SK-N-SH (cell line): ENCODE results near the gene AP1M2. TPM values are rescaled to one million over a fixed set of nuclear protein-coding genes. Genes with fewer than 3 reads are reported as not detected.

Experiments used
- CTCF ChIA-PET: fragments of 300-600, 350-600 bp; formaldehyde crosslinking; extraction: SDS; loops from one replicate; lab custom pipeline; 2021; lab: Yijun Ruan, JAX
- POLR2A ChIA-PET: fragments of 350-600 bp; sonication (Branson Sonifier 250); formaldehyde crosslinking; extraction: SDS; loops from one replicate; lab custom pipeline; 2020; ENCODE audit warnings: antibody characterized with exemption, inconsistent platforms; lab: Yijun Ruan, JAX
- DNase-seq: peaks from one replicate; pipeline ENCODE4 v3.0.0; 2012
- H2AFZ ChIP-seq: fragments of 200-600 bp; sonication (generic); 2 replicates; pipeline ENCODE4 v1.8.1; 2016; ENCODE audit warnings: antibody characterized with exemption, mild to moderate bottlenecking, low read depth
- H3F3A ChIP-seq: fragments of 200-600 bp; sonication (generic); replicated peaks from 2 replicates; pipeline ENCODE3; 2016; ENCODE audit warnings: antibody characterized with exemption, mild to moderate bottlenecking; ENCODE audit not compliant: insufficient read depth
- H3K27ac ChIP-seq, 2 experiments: fragments of 200-500 bp in 1 of 2; fragments of 200-600 bp in 1 of 2; sonication (Bioruptor generic) in 1 of 2; sonication (generic), shearing (Covaris generic) in 1 of 2; 2 replicates each; pipeline versions ENCODE4 v1.5.1 to v1.6.1; 2014 to 2016; ENCODE audit warnings: low read depth in 2 of 2, inconsistent platforms in 1 of 2, low read length in 1 of 2, mild to moderate bottlenecking in 1 of 2, mixed read lengths in 1 of 2
- H3K27me3 ChIP-seq: fragments of 200-600 bp; sonication (generic), shearing (Covaris generic); 2 replicates; pipeline ENCODE4 v1.6.1; 2016; ENCODE audit warnings: mixed run types; ENCODE audit not compliant: insufficient read depth
- H3K36me3 ChIP-seq, 2 experiments: fragments of 200-500 bp in 1 of 2; fragments of 200-600 bp in 1 of 2; sonication (Bioruptor generic) in 1 of 2; sonication (generic) in 1 of 2; replicated peaks in 1 of 2; 2 replicates each; pipeline versions ENCODE3 to v1.5.1; 2014 to 2016; ENCODE audit warnings: low read length in 1 of 2, mild to moderate bottlenecking in 1 of 2; ENCODE audit not compliant: insufficient read depth in 2 of 2, control insufficient read depth in 1 of 2
- H3K4me1 ChIP-seq, 2 experiments: fragments of 200-500 bp in 1 of 2; fragments of 200-600 bp in 1 of 2; sonication (Bioruptor generic) in 1 of 2; sonication (generic), shearing (Covaris generic) in 1 of 2; 2 replicates each; pipeline versions ENCODE4 v1.5.1 to v1.6.1; 2014 to 2016; ENCODE audit warnings: low read depth in 1 of 2, low read length in 1 of 2, mixed run types in 1 of 2; ENCODE audit not compliant: insufficient read depth in 2 of 2, control insufficient read depth in 1 of 2
- H3K4me2 ChIP-seq: fragments of 200-600 bp; sonication (generic), shearing (Covaris generic); 2 replicates; pipeline ENCODE4 v1.6.1; 2017; ENCODE audit warnings: mixed run types
- H3K4me3 ChIP-seq, 2 experiments: fragments of 200-500 bp in 1 of 2; fragments of 200-600 bp in 1 of 2; sonication (Bioruptor generic) in 1 of 2; sonication (generic), shearing (Covaris generic) in 1 of 2; 2 replicates each; pipeline versions ENCODE4 v1.5.1 to v1.8.1; 2014 to 2016; ENCODE audit warnings: low read depth in 2 of 2, inconsistent platforms in 1 of 2, low read length in 1 of 2, mild to moderate bottlenecking in 1 of 2, mixed read lengths in 1 of 2, moderate library complexity in 1 of 2
- H3K79me2 ChIP-seq: fragments of 200-600 bp; sonication (generic); 2 replicates; pipeline ENCODE4 v1.8.1; 2017; ENCODE audit warnings: mild to moderate bottlenecking; ENCODE audit not compliant: insufficient read depth
- H3K9ac ChIP-seq: fragments of 200-600 bp; sonication (generic); 2 replicates; pipeline ENCODE4 v1.6.1; 2017; ENCODE audit warnings: mixed run types
- H3K9me2 ChIP-seq: fragments of 200-600 bp; sonication (generic); 2 replicates; pipeline ENCODE4 v1.6.1; 2017; ENCODE audit warnings: mixed run types
- H3K9me3 ChIP-seq: fragments of 200-600 bp; sonication (generic); 2 replicates; pipeline ENCODE4 v1.6.1; 2017; ENCODE audit warnings: mixed run types, mild to moderate bottlenecking, moderate library complexity
- H4K20me1 ChIP-seq: fragments of 200-600 bp; sonication (generic); 2 replicates; pipeline ENCODE4 v1.6.1; 2017; ENCODE audit warnings: mild to moderate bottlenecking, mixed run types; ENCODE audit not compliant: insufficient read depth
- CTCF ChIP-seq: fragments of 200-600 bp; sonication (generic); IDR thresholded peaks from 2 replicates; pipeline ENCODE4 v1.6.1; 2017; ENCODE audit warnings: antibody characterized with exemption, mild to moderate bottlenecking, moderate library complexity
- FOXJ3 ChIP-seq: sonication (generic); formaldehyde crosslinking; IDR thresholded peaks from 2 replicates; pipeline ENCODE4 v1.5.1; 2020; ENCODE audit warnings: mild to moderate bottlenecking, missing genetic modification reagents
- GABPA ChIP-seq: IDR thresholded peaks from 2 replicates; pipeline ENCODE4 v1.4.0; 2012; ENCODE audit warnings: low read depth, mild to moderate bottlenecking
- GATA2 ChIP-seq: sonication (generic); formaldehyde crosslinking; IDR thresholded peaks from 2 replicates; pipeline ENCODE4 v1.5.0; 2020; ENCODE audit warnings: mild to moderate bottlenecking, missing genetic modification reagents
- JUND ChIP-seq: IDR thresholded peaks from 2 replicates; pipeline ENCODE4 v1.4.0; 2012
- MAX ChIP-seq: IDR thresholded peaks from 2 replicates; pipeline ENCODE4 v1.4.0; 2012; ENCODE audit warnings: low read depth
- MEF2A ChIP-seq: IDR thresholded peaks from 2 replicates; pipeline ENCODE4 v1.4.0; 2012; ENCODE audit warnings: low read depth, borderline replicate concordance
- NFIC ChIP-seq: IDR thresholded peaks from 2 replicates; pipeline ENCODE4 v1.4.0; 2012; ENCODE audit warnings: borderline replicate concordance
- PBX3 ChIP-seq: IDR thresholded peaks from 2 replicates; pipeline ENCODE4; 2012
- RAD21 ChIP-seq: IDR thresholded peaks from 2 replicates; pipeline ENCODE4 v1.6.1; 2012; ENCODE audit warnings: mild to moderate bottlenecking, low read length
- RCOR1 ChIP-seq: fragments of 150-350 bp; IDR thresholded peaks from 2 replicates; pipeline ENCODE4 v1.6.1; 2017; ENCODE audit warnings: antibody characterized with exemption, low read length
- REST ChIP-seq: IDR thresholded peaks from 2 replicates; pipeline ENCODE4 v1.6.1; 2012; ENCODE audit warnings: mild to moderate bottlenecking, low read depth, low read length, moderate library complexity
- RFX5 ChIP-seq: IDR thresholded peaks from 2 replicates; pipeline ENCODE4 v1.6.1; 2012; ENCODE audit warnings: mild to moderate bottlenecking, improper control_type of control experiment, low read length
- RXRA ChIP-seq: IDR thresholded peaks from 2 replicates; pipeline ENCODE4 v1.4.0; 2012; ENCODE audit warnings: low read depth, mild to moderate bottlenecking, borderline replicate concordance
- SIN3A ChIP-seq: IDR thresholded peaks from 2 replicates; pipeline ENCODE4 v1.6.1; 2012; ENCODE audit warnings: low read depth, mild to moderate bottlenecking, low read length, moderate library complexity, borderline replicate concordance
- TCF12 ChIP-seq: IDR thresholded peaks from 2 replicates; pipeline ENCODE4 v1.4.0; 2012
- USF1 ChIP-seq: IDR thresholded peaks from 2 replicates; pipeline ENCODE4 v1.4.0; 2012; ENCODE audit warnings: low read depth, borderline replicate concordance
- WGBS: methylation state at CpG from one replicate; pipeline ENCODE4 v1.1.6; 2017; ENCODE audit warnings: low lambda C conversion rate; 5-methylcytosine and 5-hydroxymethylcytosine counted together
- polyA plus RNA-seq, 3 experiments: library from polyadenylated mRNA; depleted of rRNA; stranded (reverse); fragments of >200 nt; gene quantifications; 2 replicates each; pipeline ENCODE4 v1.2.3, GENCODE V29; 2012

Gene AP1M2
- polyA plus RNA-seq, 1 of the 3 experiments (the other 2 are of a cell fraction) = 0.30 TPM

- peaks cover 0 to 3% of the 10 kb centered on the region in 2 experiments; a peak in 1 of 4 replicates for H3K4me1 ChIP-seq
- H3K79me2 ChIP-seq = peaks cover 57% of the 10 kb centered on the region
- no peaks in the 10 kb centered on the region for H3K27me3 ChIP-seq
- no peak for TF ChIP-seq SIN3A
- TF ChIP-seq PBX3 = no peak
- no peak for TF ChIP-seq FOXJ3 (CRISPR knock-in tag)
- TF ChIP-seq NFIC = no peak
- TF ChIP-seq RFX5 = no peak
- TF ChIP-seq GABPA = no peak
- no peak for TF ChIP-seq JUND
- no peak for TF ChIP-seq RCOR1
- TF ChIP-seq MEF2A = no peak
- TF ChIP-seq, all 33 proteins: peak for 0
- Histone ChIP-seq H3K27ac (no peak overlapping the region), H3K36me3 (peaks cover 4 to 15% of the 10 kb centered on the region in 2 experiments), H3K4me3 (peak overlapping the region; percentile 48 to 77), H4K20me1 (no peaks in the 10 kb centered on the region), H3K9me3 (no peaks in the 10 kb centered on the region), H3K9ac (peak overlapping the region; percentile 81), H3F3A (no peaks in the 10 kb centered on the region), H2AFZ (peak overlapping the region; percentile 56; the same call in 1 of the 2 replicates), H3K9me2 (no peaks in the 10 kb centered on the region), H3K4me2 (peak overlapping the region; percentile 94)
- 47% methylated on average over 7 of the region's 10 CpGs for WGBS
- ChIA-PET CTCF (interaction anchor here (0.9 to 1.5 kb wide), 4 partner anchors 14 to 45 kb away, joined by 3 to 6 read pairs (median 4); no protein-coding TSS in a partner anchor), POLR2A (no interaction called here)
- no peak for DNase-seq
These were observed 38.6 kb upstream of the AP1M2 start for GRCh38 chr19:10625762-10626138.

- H3K4me1 ChIP-seq = peaks cover 0 to 3% of the 10 kb centered on the region in 2 experiments; a peak in 1 of 4 replicates
- H2AFZ ChIP-seq = peak within 1 kb of the TSS; percentile 83; the same call in 1 of the 2 replicates
- no peaks in the 10 kb centered on the region for H3F3A ChIP-seq
- peaks cover 4 to 15% of the 10 kb centered on the region in 2 experiments for H3K36me3 ChIP-seq
- peaks cover 58% of the 10 kb centered on the region for H3K79me2 ChIP-seq
- H3K27ac ChIP-seq = peak within 1 kb of the TSS in 1 of 2 experiments; percentile 22; a peak in 1 of 4 replicates
- DNase-seq = peak; percentile 93
- peak within 1 kb of the TSS; percentile 94 for H3K4me2 ChIP-seq
- 8% methylated on average over 25 of the region's 53 CpGs for WGBS
- ChIA-PET CTCF (interaction anchor here (0.9 to 1.5 kb wide), 4 partner anchors 13 to 45 kb away, joined by 3 to 6 read pairs (median 4); no protein-coding TSS in a partner anchor), POLR2A (interaction anchor here (0.6 kb wide), 1 partner anchor 752 kb away, joined by 3 read pairs; no protein-coding TSS in a partner anchor)
- peak within 1 kb of the TSS; percentile 81 for H3K9ac ChIP-seq
- no peaks in the 10 kb centered on the region for H3K9me3 ChIP-seq
- H3K9me2 ChIP-seq = no peaks in the 10 kb centered on the region
- H3K4me3 ChIP-seq = peak within 1 kb of the TSS; percentile 48 to 77
- H4K20me1 ChIP-seq = no peaks in the 10 kb centered on the region
- no peaks in the 10 kb centered on the region for H3K27me3 ChIP-seq
- TF ChIP-seq REST (no peak; the same call in 1 of the 2 replicates), PBX3 (peak; percentile 57; the same call in 1 of the 2 replicates), RXRA (no peak), MAX (no peak), CTCF (no peak), RAD21 (no peak), TCF12 (no peak), USF1 (no peak), SIN3A (peak; percentile 50; the same call in 1 of the 2 replicates), RCOR1 (no peak), GATA2 (CRISPR knock-in tag) (no peak), MEF2A (no peak), RFX5 (no peak)
These were observed 38.1 kb upstream of the AP1M2 start, which contains the start of gene SLC44A2 for GRCh38 chr19:10625003-10625761. SLC44A2 (plus strand) TSS chr19:10625553; CDS start chr19:10625634, 81 bp downstream.
